ENCODE data around the gene RIN3. TPM values are rescaled to one million over a fixed set of nuclear protein-coding genes. Genes with fewer than 3 reads are reported as not detected.

Gene RIN3
- total and polyA plus RNA-seq, 2 donors (not counting 3 experiments of a cell fraction or from before 2014, with no cell fraction given), result 5.1 to 20.8 TPM

GRCh38 chr14:92670643-92671366 lies 157.2 kb downstream of the RIN3 start:
- ChIA-PET POLR2A (no interaction called here), CTCF (interaction anchor here (1.0 to 1.1 kb wide), 2 partner anchors 12 to 16 kb away, joined by 4 to 8 read pairs; no protein-coding TSS in a partner anchor)
- Histone ChIP-seq H2AFZ (ENCODE audit: low read depth, low read length) (no peak overlapping the region), H3K4me3 (replicated peaks in 1 of 3; ENCODE audit: insufficient read depth in 1 of 3, low read depth in 1 of 3, low read length in 3 of 3) (no peak overlapping the region), H4K20me1 (replicated peaks; ENCODE audit: control insufficient read depth, extremely low read depth, insufficient read depth, low read length) (no peaks in the 10 kb centered on the region), H3K9ac (replicated peaks; ENCODE audit: extremely low read depth, insufficient read depth, low read length) (no peak overlapping the region), H3K79me2 (ENCODE audit: control insufficient read depth, insufficient read depth, low read length) (no peaks in the 10 kb centered on the region), H3K4me1 (ENCODE audit: control insufficient read depth, extremely low read depth, insufficient read depth, low read length) (no peaks in the 10 kb centered on the region), H3K27ac (ENCODE audit: insufficient read depth, low read depth, low read length) (no peak overlapping the region), H3K36me3 (ENCODE audit: control insufficient read depth in 2 of 2, extremely low read depth in 1 of 2, insufficient read depth in 2 of 2, low read length in 2 of 2) (peaks cover 0 to 3% of the 10 kb centered on the region in 2 experiments), H3K9me3 (replicated peaks; ENCODE audit: control insufficient read depth, insufficient read depth, low read length) (no peaks in the 10 kb centered on the region), H3K27me3 (ENCODE audit: control insufficient read depth in 2 of 2, insufficient read depth in 2 of 2, low read length in 2 of 2) (no peaks in the 10 kb centered on the region), H3K9me1 (replicated peaks; ENCODE audit: control insufficient read depth, extremely low read depth, insufficient read depth, low read length) (no peaks in the 10 kb centered on the region), H3K4me2 (ENCODE audit: insufficient read depth, low read length) (no peak overlapping the region)
- no peak for TF ChIP-seq GATA2 (IDR thresholded peaks at IDR 0.05; ENCODE audit: insufficient read depth, insufficient read length, low read depth, low read length)
- TF ChIP-seq POLR2A (IDR thresholded peaks at IDR 0.05; ENCODE audit: low read depth, low read length), result no peak
- no peak for TF ChIP-seq POLR2AphosphoS5 (IDR thresholded peaks at IDR 0.05; ENCODE audit: insufficient read depth, low read depth, low read length)
- no peak for TF ChIP-seq MYC (IDR thresholded peaks at IDR 0.05; ENCODE audit: low read depth, low read length)
- TF ChIP-seq, protein P1, sequence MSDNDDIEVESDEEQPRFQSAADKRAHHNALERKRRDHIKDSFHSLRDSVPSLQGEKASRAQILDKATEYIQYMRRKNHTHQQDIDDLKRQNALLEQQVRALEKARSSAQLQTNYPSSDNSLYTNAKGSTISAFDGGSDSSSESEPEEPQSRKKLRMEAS (IDR thresholded peaks at IDR 0.05; ENCODE audit: insufficient read depth, insufficient read length), result no peak
- no peak for TF ChIP-seq EZH2 (IDR thresholded peaks at IDR 0.05; ENCODE audit: borderline replicate concordance, low read depth, low read length, severe bottlenecking)
- TF ChIP-seq JUN (IDR thresholded peaks at IDR 0.05; ENCODE audit: borderline replicate concordance, insufficient read depth, insufficient read length, low read depth), result no peak
- TF ChIP-seq FOS (IDR thresholded peaks at IDR 0.05; ENCODE audit: borderline replicate concordance, insufficient read depth, low read length), result no peak
- TF ChIP-seq, protein P2, sequence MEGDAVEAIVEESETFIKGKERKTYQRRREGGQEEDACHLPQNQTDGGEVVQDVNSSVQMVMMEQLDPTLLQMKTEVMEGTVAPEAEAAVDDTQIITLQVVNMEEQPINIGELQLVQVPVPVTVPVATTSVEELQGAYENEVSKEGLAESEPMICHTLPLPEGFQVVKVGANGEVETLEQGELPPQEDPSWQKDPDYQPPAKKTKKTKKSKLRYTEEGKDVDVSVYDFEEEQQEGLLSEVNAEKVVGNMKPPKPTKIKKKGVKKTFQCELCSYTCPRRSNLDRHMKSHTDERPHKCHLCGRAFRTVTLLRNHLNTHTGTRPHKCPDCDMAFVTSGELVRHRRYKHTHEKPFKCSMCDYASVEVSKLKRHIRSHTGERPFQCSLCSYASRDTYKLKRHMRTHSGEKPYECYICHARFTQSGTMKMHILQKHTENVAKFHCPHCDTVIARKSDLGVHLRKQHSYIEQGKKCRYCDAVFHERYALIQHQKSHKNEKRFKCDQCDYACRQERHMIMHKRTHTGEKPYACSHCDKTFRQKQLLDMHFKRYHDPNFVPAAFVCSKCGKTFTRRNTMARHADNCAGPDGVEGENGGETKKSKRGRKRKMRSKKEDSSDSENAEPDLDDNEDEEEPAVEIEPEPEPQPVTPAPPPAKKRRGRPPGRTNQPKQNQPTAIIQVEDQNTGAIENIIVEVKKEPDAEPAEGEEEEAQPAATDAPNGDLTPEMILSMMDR (IDR thresholded peaks at IDR 0.05; ENCODE audit: extremely low read depth in 1 of 2, insufficient read depth in 1 of 2, low read depth in 1 of 2, low read length in 2 of 2), result no peak
- intact Hi-C loops (cut with micrococcal nuclease), result no loop called here
- dilution Hi-C loops (cut with MboI; ENCODE audit: extremely low pct_ligation_motif_present, low sequenced_read_pairs), result no loop called here
- BruUV-seq (replicated peaks), result no TSS peak
- FAIRE-seq (no peak), DNase-seq (ENCODE audit: low read depth, low spot score) (no peak)
